Effector memory CD4-positive, alpha-beta T cell (primary cell): ENCODE measurements around the gene SPAG16.

Experiments used
- DNase-seq, 3 donors: peaks; one replicate each; pipeline ENCODE4 v3.0.0-alpha.2; 2020
- H3K27ac ChIP-seq: 2 replicates; pipeline ENCODE4 v1.7.0; 2013; ENCODE audit warnings: mild to moderate bottlenecking, low read length, moderate library complexity; ENCODE audit not compliant: insufficient read depth, poor library complexity, severe bottlenecking
- H3K27me3 ChIP-seq: replicated peaks from 2 replicates; pipeline ENCODE4 v1.7.0; 2013; ENCODE audit warnings: mild to moderate bottlenecking, low read length; ENCODE audit not compliant: insufficient read depth, control insufficient read depth, poor library complexity, severe bottlenecking
- H3K36me3 ChIP-seq: 2 replicates; pipeline ENCODE4 v1.7.0; 2013; ENCODE audit warnings: mild to moderate bottlenecking, low read length, moderate library complexity; ENCODE audit not compliant: control insufficient read depth, insufficient read depth
- H3K4me1 ChIP-seq: 2 replicates; pipeline ENCODE4 v1.7.0; 2013; ENCODE audit warnings: low read length, mild to moderate bottlenecking; ENCODE audit not compliant: control insufficient read depth, insufficient read depth, poor library complexity, severe bottlenecking
- H3K4me3 ChIP-seq: 2 replicates; pipeline ENCODE4 v1.7.0; 2013; ENCODE audit warnings: low read length, low read depth, mild to moderate bottlenecking; ENCODE audit not compliant: insufficient read depth, poor library complexity, severe bottlenecking
- H3K9me3 ChIP-seq: 2 replicates; pipeline ENCODE4 v1.7.0; 2013; ENCODE audit warnings: mild to moderate bottlenecking, low read length, moderate library complexity; ENCODE audit not compliant: control insufficient read depth

The SPAG16 gene

GRCh38 chr2:214180071-214180470 is 895.8 kb downstream of the SPAG16 start:
- Histone ChIP-seq H3K27me3 (no peaks in the 10 kb centered on the region), H3K9me3 (no peaks in the 10 kb centered on the region), H3K27ac (no peak overlapping the region), H3K4me1 (no peaks in the 10 kb centered on the region), H3K4me3 (no peak overlapping the region), H3K36me3 (no peaks in the 10 kb centered on the region)
- no peak for DNase-seq

- H3K27ac ChIP-seq: no peak overlapping the region
- no peaks in the 10 kb centered on the region for H3K9me3 ChIP-seq
- H3K4me3 ChIP-seq: no peak overlapping the region
- no peaks in the 10 kb centered on the region for H3K36me3 ChIP-seq
- no peaks in the 10 kb centered on the region for H3K27me3 ChIP-seq
- no peaks in the 10 kb centered on the region for H3K4me1 ChIP-seq
- DNase-seq: no peak
Observed at GRCh38 chr2:214180686-214181085, 896.4 kb downstream of the SPAG16 start.

GRCh38 chr2:214184461-214184860 is 900.2 kb downstream of the SPAG16 start:
- no peaks in the 10 kb centered on the region for H3K27me3 ChIP-seq
- no peaks in the 10 kb centered on the region for H3K4me1 ChIP-seq

GRCh38 chr2:214185546-214185945 is 901.3 kb downstream of the SPAG16 start:
- no peak overlapping the region for H3K27ac ChIP-seq
- no peaks in the 10 kb centered on the region for H3K9me3 ChIP-seq
- H3K36me3 ChIP-seq: no peaks in the 10 kb centered on the region
- no peak for DNase-seq
- H3K27me3 ChIP-seq: no peaks in the 10 kb centered on the region
- no peaks in the 10 kb centered on the region for H3K4me1 ChIP-seq
- H3K4me3 ChIP-seq: no peak overlapping the region

More at GRCh38 chr2:214184461-214184860, 900.2 kb downstream of the SPAG16 start:
- H3K36me3 ChIP-seq: no peaks in the 10 kb centered on the region
- no peaks in the 10 kb centered on the region for H3K9me3 ChIP-seq
- H3K27ac ChIP-seq: no peak overlapping the region
- no peak overlapping the region for H3K4me3 ChIP-seq
- DNase-seq: no peak

- DNase-seq: no peak
- no peaks in the 10 kb centered on the region for H3K27me3 ChIP-seq
- H3K4me1 ChIP-seq: no peaks in the 10 kb centered on the region
- no peak overlapping the region for H3K27ac ChIP-seq
- no peaks in the 10 kb centered on the region for H3K9me3 ChIP-seq
- no peaks in the 10 kb centered on the region for H3K36me3 ChIP-seq
- no peak overlapping the region for H3K4me3 ChIP-seq
Observed at GRCh38 chr2:214192711-214193110, 908.4 kb downstream of the SPAG16 start.

GRCh38 chr2:214193943-214194342 is 909.7 kb downstream of the SPAG16 start:
- no peaks in the 10 kb centered on the region for H3K27me3 ChIP-seq
- H3K9me3 ChIP-seq: no peaks in the 10 kb centered on the region
- H3K4me1 ChIP-seq: no peaks in the 10 kb centered on the region
- no peak overlapping the region for H3K4me3 ChIP-seq
- no peak for DNase-seq
- no peak overlapping the region for H3K27ac ChIP-seq
- no peaks in the 10 kb centered on the region for H3K36me3 ChIP-seq

GRCh38 chr2:214196260-214196659 is 912.0 kb downstream of the SPAG16 start:
- DNase-seq: no peak
- Histone ChIP-seq H3K27me3 (no peaks in the 10 kb centered on the region), H3K36me3 (no peaks in the 10 kb centered on the region), H3K27ac (no peak overlapping the region), H3K4me1 (no peaks in the 10 kb centered on the region), H3K9me3 (no peaks in the 10 kb centered on the region), H3K4me3 (no peak overlapping the region)

GRCh38 chr2:214201892-214202291 is 917.6 kb downstream of the SPAG16 start:
- Histone ChIP-seq H3K36me3 (no peaks in the 10 kb centered on the region), H3K9me3 (no peaks in the 10 kb centered on the region), H3K27ac (no peak overlapping the region), H3K4me3 (no peak overlapping the region), H3K27me3 (no peaks in the 10 kb centered on the region), H3K4me1 (no peaks in the 10 kb centered on the region)
- DNase-seq: no peak

- Histone ChIP-seq H3K27me3 (no peaks in the 10 kb centered on the region), H3K9me3 (peaks cover 3% of the 10 kb centered on the region), H3K4me3 (no peak overlapping the region), H3K36me3 (no peaks in the 10 kb centered on the region), H3K4me1 (no peaks in the 10 kb centered on the region), H3K27ac (no peak overlapping the region)
- no peak for DNase-seq
Observed at GRCh38 chr2:214203214-214203613, 919.0 kb downstream of the SPAG16 start.

GRCh38 chr2:214203744-214204289 is 919.6 kb downstream of the SPAG16 start:
- H3K9me3 ChIP-seq: peaks cover 4% of the 10 kb centered on the region
- H3K36me3 ChIP-seq: no peaks in the 10 kb centered on the region
- no peak overlapping the region for H3K27ac ChIP-seq
- no peak overlapping the region for H3K4me3 ChIP-seq
- no peaks in the 10 kb centered on the region for H3K27me3 ChIP-seq
- DNase-seq: no peak
- no peaks in the 10 kb centered on the region for H3K4me1 ChIP-seq
